ENCODE data around the gene KSR1. TPM values are rescaled to one million over a fixed set of nuclear protein-coding genes. Genes with fewer than 3 reads are reported as not detected.
A peak's percentile ranks its signal among the peaks of the same experiment; 100 is the strongest.

The KSR1 gene
- total and polyA plus RNA-seq, 2 experiments from 2014 or later = 7.8 to 53.2 TPM

- TF ChIP-seq ZNF462 (CRISPR knock-in tag; IDR thresholded peaks at IDR 0.05) = no peak
Observed at GRCh38 chr17:27533874-27534815, 77.9 kb downstream of the KSR1 start (continued).

GRCh38 chr17:27535178-27535928, 79.1 kb downstream of the KSR1 start:
- H3K4me1 Mint-ChIP-seq = peaks cover 56% of the 10 kb centered on the region
- H3K27ac Mint-ChIP-seq = peak overlapping the region; percentile 59
- Histone ChIP-seq H4K20me1 (replicated peaks; ENCODE audit: insufficient read depth) (peaks cover 3% of the 10 kb centered on the region), H3F3A (replicated peaks; ENCODE audit: low read depth) (no peaks in the 10 kb centered on the region), H2AFZ (no peak overlapping the region), H3K27ac (ENCODE audit: low read depth) (no peak overlapping the region), H3K36me3 (ENCODE audit: insufficient read depth) (no peaks in the 10 kb centered on the region), H3K27me3 (ENCODE audit: insufficient read depth) (no peaks in the 10 kb centered on the region), H3K4me1 (ENCODE audit: insufficient read depth) (peaks cover 6% of the 10 kb centered on the region; the same call in 1 of the 2 replicates), H3K79me2 (replicated peaks; ENCODE audit: insufficient read depth) (peaks cover 93% of the 10 kb centered on the region), H3K9me2 (ENCODE audit: insufficient read depth) (no peaks in the 10 kb centered on the region), H3K4me2 (no peak overlapping the region), H3K4me3 (no peak overlapping the region)
- peaks cover 2% of the 10 kb centered on the region for H3K27me3 Mint-ChIP-seq (ENCODE audit: insufficient read depth, low read depth, poor library complexity)
- H3K9me3 Mint-ChIP-seq = no peaks in the 10 kb centered on the region
- DNase-seq (ENCODE audit: low spot score) (no peak), ATAC-seq (no peak)
- H3K4me3 Mint-ChIP-seq = no peak overlapping the region
- H3K36me3 Mint-ChIP-seq (ENCODE audit: low read depth) = no peaks in the 10 kb centered on the region; the same call in 2 of the 3 replicates
- TF ChIP-seq ZNF462 (CRISPR knock-in tag; IDR thresholded peaks at IDR 0.05) (no peak), JUNB (IDR thresholded peaks at IDR 0.05; ENCODE audit: unreplicated experiment) (no peak), ETS1 (IDR thresholded peaks at IDR 0.05) (no peak), NANOG (IDR thresholded peaks at IDR 0.05; ENCODE audit: borderline replicate concordance) (no peak), EZH2phosphoT487 (IDR thresholded peaks at IDR 0.05; ENCODE audit: unreplicated experiment) (no peak)
